ENCODE data around the gene VPS13D.

DNA sequence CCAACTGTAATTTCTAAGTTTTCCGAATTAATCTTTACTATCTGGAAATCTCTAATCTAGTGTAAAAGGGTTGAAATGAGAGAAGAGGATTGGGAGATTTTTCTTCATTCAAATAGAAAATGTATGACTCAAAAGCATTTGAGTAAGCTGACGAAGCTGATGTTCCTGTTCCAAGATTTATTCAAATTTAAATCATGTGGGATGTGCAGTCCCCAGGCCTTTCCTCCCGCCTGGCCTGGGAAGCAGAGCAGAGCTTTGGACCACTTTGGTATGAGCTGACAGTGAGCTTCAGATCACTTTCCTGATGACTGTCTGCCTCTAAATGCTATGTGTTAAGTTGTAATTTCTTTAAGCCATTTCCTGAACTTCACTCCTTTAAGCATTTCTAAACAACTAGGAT lies 196.2 kb downstream of the VPS13D start:
- no peak for TF ChIP-seq POLR2A (IDR thresholded peaks at IDR 0.05)
- TF ChIP-seq, protein P1, sequence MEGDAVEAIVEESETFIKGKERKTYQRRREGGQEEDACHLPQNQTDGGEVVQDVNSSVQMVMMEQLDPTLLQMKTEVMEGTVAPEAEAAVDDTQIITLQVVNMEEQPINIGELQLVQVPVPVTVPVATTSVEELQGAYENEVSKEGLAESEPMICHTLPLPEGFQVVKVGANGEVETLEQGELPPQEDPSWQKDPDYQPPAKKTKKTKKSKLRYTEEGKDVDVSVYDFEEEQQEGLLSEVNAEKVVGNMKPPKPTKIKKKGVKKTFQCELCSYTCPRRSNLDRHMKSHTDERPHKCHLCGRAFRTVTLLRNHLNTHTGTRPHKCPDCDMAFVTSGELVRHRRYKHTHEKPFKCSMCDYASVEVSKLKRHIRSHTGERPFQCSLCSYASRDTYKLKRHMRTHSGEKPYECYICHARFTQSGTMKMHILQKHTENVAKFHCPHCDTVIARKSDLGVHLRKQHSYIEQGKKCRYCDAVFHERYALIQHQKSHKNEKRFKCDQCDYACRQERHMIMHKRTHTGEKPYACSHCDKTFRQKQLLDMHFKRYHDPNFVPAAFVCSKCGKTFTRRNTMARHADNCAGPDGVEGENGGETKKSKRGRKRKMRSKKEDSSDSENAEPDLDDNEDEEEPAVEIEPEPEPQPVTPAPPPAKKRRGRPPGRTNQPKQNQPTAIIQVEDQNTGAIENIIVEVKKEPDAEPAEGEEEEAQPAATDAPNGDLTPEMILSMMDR (IDR thresholded peaks at IDR 0.05), result no peak

All from Peyer's patch (tissue), 4 donors.